Left lung (tissue), 10 donors: ENCODE data around the gene ZNF219. TPM values are rescaled to one million over a fixed set of nuclear protein-coding genes. Genes with fewer than 3 reads are reported as not detected.
A peak's percentile ranks its signal among the peaks of the same experiment; 100 is the strongest.

Experiments used
- ATAC-seq: fragments of 200-7000 bp; cut with Tn5 transposase; one replicate; pipeline ENCODE4 v1.9.1; 2020; ENCODE audit warnings: moderate library complexity
- DNase-seq, 4 donors: peaks; one replicate each; pipeline ENCODE4 v3.0.0-alpha.2; 2013 to 2020
- H3K27ac ChIP-seq, 2 donors: fragments of 200-600 bp; sonication (generic) in 1 of 2; one replicate each; pipeline versions ENCODE4 v1.5.0 to v1.8.0; 2020 to 2021
- H3K27me3 ChIP-seq, 2 donors: fragments of 200-600 bp; sonication (generic) in 1 of 2; one replicate each; pipeline versions ENCODE4 v1.5.0 to v1.8.0; 2020 to 2021
- H3K36me3 ChIP-seq, 2 donors: fragments of 200-600 bp; sonication (generic) in 1 of 2; one replicate each; pipeline versions ENCODE4 v1.5.0 to v1.8.0; 2020 to 2021
- H3K4me1 ChIP-seq, 2 donors: fragments of 200-600 bp; one replicate each; pipeline ENCODE4 v1.8.0; 2021
- H3K4me3 ChIP-seq, 2 donors: fragments of 200-600 bp; sonication (generic) in 1 of 2; one replicate each; pipeline versions ENCODE4 v1.5.0 to v1.8.0; 2020 to 2021; ENCODE audit warnings: mild to moderate bottlenecking in 1 of 2
- H3K9me3 ChIP-seq, 2 donors: fragments of 200-600 bp; sonication (generic) in 1 of 2; one replicate each; pipeline versions ENCODE4 v1.5.0 to v1.8.0; 2020 to 2021
- intact Hi-C, 2 donors: fragments of 100-400 bp; cut with DNase I; formaldehyde crosslinking; loops; one replicate each; pipeline versions ENCODE4 v1.11.2 to v1.14.2; 2022
- polyA plus RNA-seq, 6 donors: library from polyadenylated mRNA; unstranded; fragments of 120-200 nt; gene quantifications; one replicate each; pipeline ENCODE4 v1.2.1, GENCODE V29; 2013; ENCODE audit not compliant: insufficient read length in 6 of 6
- total RNA-seq, 2 donors: library from RNA; stranded (reverse); fragmentation: NEBNext Ultra II Directional; extraction: Animal tissue kit (Norgen Biotek cat#: 25700); gene quantifications; one replicate each; pipeline ENCODE4 v1.2.1, GENCODE V29; 2021
- TF ChIP-seq, protein P1 (sequence below), 2 donors: fragments of 200-600 bp; sonication (generic) in 1 of 2; IDR thresholded peaks; one replicate each; pipeline versions ENCODE4 v1.5.0 to v1.8.0; 2021; ENCODE audit warnings: antibody characterized with exemption in 2 of 2
- donor health status: DM: no; HTN: yes; CAD: no.
- donor health status: DM: no; HTN: no; CAD: no.

Gene ZNF219
- total and polyA plus RNA-seq, 8 donors: 30.5 to 45.4 (median 35.7) TPM

DNA sequence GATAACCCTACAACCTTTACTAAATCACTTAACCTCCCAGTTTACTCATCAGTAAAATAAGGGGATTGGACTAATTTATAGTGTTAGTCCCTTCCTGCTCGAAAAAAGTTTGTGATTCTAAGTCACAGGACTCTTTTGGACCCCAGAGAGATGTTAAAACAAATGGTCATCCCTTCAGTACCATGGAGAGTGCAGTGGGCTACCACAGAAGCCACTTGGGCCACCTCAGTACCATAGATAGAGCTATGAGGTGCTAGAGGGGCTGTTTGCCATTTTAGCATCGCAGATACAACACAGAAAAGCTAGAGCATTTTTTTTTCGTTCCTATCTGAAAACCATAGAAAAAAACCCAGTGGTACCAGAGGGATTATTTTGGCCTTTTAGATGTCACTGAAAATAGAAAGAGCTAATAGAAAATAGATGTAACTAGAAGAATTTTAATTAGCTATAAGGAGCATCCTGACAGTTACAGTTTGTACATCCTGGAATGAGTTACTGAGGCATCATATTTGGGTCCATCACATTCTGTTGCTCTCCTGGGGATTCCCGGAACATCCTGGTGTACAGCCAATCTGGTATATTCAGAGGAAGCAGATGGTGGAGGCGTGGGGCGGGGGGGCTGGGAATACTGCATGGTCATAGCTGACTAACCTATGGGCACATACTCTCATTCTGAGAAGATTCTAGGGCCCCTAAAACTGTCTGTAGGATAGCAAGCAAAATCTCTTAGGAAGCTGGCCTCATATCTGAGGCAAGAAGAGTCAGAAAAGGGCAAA, 2.8 kb downstream of the ZNF219 start:
- no peaks in the 10 kb centered on the region for H3K9me3 ChIP-seq
- no peak overlapping the region for H3K4me3 ChIP-seq
- no peak for DNase-seq
- H3K27me3 ChIP-seq: peaks cover 0 to 16% of the 10 kb centered on the region in 2 donors
- peak overlapping the region in 1 of 2 donors; percentile 45 for H3K27ac ChIP-seq
- H3K4me1 ChIP-seq: peaks cover 5 to 41% of the 10 kb centered on the region in 2 donors
- peaks cover 0 to 24% of the 10 kb centered on the region in 2 donors for H3K36me3 ChIP-seq
- TF ChIP-seq, protein P1, sequence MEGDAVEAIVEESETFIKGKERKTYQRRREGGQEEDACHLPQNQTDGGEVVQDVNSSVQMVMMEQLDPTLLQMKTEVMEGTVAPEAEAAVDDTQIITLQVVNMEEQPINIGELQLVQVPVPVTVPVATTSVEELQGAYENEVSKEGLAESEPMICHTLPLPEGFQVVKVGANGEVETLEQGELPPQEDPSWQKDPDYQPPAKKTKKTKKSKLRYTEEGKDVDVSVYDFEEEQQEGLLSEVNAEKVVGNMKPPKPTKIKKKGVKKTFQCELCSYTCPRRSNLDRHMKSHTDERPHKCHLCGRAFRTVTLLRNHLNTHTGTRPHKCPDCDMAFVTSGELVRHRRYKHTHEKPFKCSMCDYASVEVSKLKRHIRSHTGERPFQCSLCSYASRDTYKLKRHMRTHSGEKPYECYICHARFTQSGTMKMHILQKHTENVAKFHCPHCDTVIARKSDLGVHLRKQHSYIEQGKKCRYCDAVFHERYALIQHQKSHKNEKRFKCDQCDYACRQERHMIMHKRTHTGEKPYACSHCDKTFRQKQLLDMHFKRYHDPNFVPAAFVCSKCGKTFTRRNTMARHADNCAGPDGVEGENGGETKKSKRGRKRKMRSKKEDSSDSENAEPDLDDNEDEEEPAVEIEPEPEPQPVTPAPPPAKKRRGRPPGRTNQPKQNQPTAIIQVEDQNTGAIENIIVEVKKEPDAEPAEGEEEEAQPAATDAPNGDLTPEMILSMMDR (IDR thresholded peaks at IDR 0.05): no peak
- intact Hi-C loops: no loop called here
- ATAC-seq: no peak

DNA sequence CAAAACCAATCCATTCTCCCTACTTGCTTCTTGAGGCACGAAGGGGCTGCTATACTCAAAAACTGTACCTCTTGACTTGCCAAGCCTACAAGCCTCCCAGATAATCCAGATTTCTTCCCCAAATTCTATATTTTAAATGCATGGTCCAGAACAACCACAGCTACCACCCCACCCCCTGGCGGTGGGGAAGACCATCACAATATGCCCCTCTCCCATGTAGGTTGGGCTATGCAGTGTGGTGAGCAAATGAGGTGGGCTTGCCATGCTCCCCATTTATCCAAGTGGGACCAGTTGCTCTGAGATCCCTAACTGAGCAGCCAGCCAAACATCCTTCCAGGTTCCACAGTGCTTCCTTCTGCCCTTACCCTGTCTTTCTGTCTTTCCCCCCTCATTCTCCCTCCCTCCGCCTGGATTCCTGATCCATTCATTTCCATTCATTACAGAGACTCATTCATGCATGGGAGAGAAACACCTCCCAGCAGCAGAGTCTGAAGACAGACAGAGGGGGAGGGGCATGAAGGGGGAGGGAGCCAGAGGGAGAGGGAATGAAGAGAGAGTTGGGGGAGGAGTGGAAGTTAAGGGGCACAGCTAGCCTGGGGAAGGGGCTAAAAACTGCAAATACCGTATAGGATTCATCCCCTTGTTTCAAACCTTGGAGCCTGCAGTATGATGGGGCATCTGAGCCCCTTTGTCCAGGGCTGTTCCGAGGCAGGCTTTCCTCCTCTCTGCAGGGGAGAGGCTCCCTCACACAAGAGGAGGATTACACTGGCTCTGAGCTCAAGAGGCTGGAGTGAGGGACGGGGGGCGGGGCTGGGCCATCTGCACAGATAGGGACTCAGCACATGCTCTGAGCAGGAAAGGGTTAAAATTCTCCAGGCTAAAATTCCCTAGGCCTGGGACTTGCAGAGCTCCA, 4.4 kb downstream of the ZNF219 start:
- peaks cover 0 to 34% of the 10 kb centered on the region in 2 donors for H3K4me1 ChIP-seq
- H3K4me3 ChIP-seq: no peak overlapping the region
- DNase-seq (no peak), ATAC-seq (no peak)
- H3K36me3 ChIP-seq: peaks cover 0 to 39% of the 10 kb centered on the region in 2 donors
- no peak overlapping the region for H3K27ac ChIP-seq
- H3K27me3 ChIP-seq: peaks cover 0 to 13% of the 10 kb centered on the region in 2 donors
- TF ChIP-seq, protein P1 (IDR thresholded peaks at IDR 0.05): no peak
- no peaks in the 10 kb centered on the region for H3K9me3 ChIP-seq
- intact Hi-C loops: loop anchor here in 1 of 2 donors (5.0 kb wide), 1 partner anchor 77 kb away; no protein-coding TSS in a partner anchor

DNA sequence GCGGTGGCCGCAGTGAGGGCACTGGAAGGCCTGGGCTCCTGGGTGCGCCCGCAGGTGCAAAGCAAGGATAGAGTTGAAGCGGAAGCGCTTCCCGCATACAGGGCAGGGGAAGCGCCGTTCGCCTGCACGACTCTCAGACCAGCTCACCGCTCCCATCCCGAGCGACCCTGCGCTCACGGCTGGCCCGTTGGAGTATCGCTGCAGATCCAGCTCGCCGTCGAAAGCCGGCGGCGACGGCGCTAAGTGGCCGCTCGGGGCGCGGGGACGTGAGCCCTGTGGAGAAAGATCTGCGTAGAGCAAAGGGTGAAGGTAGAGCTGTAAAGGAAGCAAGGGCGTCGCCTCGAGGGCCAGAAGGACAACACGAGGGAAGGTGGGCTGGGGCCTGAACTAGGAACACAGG, 5.4 kb downstream of the ZNF219 start:
- ATAC-seq: no peak
- intact Hi-C loops: loop anchor here in 1 of 2 donors (5.0 kb wide), 1 partner anchor 76 kb away; no protein-coding TSS in a partner anchor
- peaks cover 0 to 41% of the 10 kb centered on the region in 2 donors for H3K4me1 ChIP-seq
- TF ChIP-seq, protein P1 (IDR thresholded peaks at IDR 0.05): no peak
- H3K9me3 ChIP-seq: no peaks in the 10 kb centered on the region
- H3K27ac ChIP-seq: no peak overlapping the region
- peak in 1 of 4 donors; percentile 76 for DNase-seq
- peaks cover 0 to 7% of the 10 kb centered on the region in 2 donors for H3K27me3 ChIP-seq
- peaks cover 0 to 44% of the 10 kb centered on the region in 2 donors for H3K36me3 ChIP-seq
- H3K4me3 ChIP-seq: no peak overlapping the region

DNA sequence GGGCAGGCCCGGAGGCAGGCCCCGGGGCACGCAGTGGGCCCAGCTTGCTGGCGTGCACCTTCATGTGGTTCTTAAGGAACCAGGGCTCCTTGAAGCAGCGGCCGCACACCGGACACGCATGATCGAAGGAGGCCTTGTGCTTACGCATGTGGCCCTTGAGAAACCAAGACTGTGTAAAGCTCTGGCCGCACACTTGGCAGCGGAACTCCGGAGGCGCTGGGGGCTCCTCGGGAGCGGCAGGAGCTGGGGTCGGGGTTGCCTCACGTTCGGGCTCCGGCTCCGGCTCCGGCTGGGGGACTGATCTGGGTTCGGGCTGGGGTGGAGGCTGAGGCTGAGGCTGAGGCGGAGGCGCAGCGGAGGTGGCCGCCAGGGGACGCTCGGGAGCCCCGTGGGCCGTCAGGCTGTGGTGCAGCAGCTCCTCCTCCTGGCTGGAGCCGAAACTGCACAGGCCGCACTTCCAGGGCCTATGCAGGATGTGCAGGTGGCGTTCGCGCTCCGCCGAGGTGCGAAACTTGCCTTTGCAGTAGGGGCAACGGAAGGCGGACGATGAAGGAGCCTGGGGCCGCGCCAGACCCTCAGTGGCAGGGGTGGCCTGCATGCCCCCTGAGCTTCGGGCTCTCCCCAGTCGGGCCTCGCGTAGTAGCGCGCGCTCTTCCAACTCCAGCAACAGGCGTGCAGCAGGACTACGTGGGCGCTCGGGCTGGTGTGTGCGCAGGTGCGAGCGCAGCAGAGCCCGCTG, 6.0 kb downstream of the ZNF219 start:
- TF ChIP-seq, protein P1 (IDR thresholded peaks at IDR 0.05): peak; percentile 100
- intact Hi-C loops: loop anchor here in 1 of 2 donors (5.0 kb wide), 1 partner anchor 75 kb away; no protein-coding TSS in a partner anchor
- Histone ChIP-seq H3K4me1 (peaks cover 0 to 43% of the 10 kb centered on the region in 2 donors), H3K4me3 (no peak overlapping the region), H3K9me3 (no peaks in the 10 kb centered on the region), H3K27ac (no peak overlapping the region), H3K27me3 (peaks cover 0 to 2% of the 10 kb centered on the region in 2 donors), H3K36me3 (peaks cover 0 to 44% of the 10 kb centered on the region in 2 donors)
- peak; percentile 97 for ATAC-seq
- DNase-seq: peak; percentile 60 to 98 (median 85)
